Epithelial cell of proximal tubule (primary cell): Measurements from ENCODE around the gene EXOC1. TPM values are rescaled to one million over a fixed set of nuclear protein-coding genes. Genes with fewer than 3 reads are reported as not detected.
A peak's percentile ranks its signal among the peaks of the same experiment; 100 is the strongest.

Experiments
- DNase-seq: peaks from one replicate; pipeline ENCODE4 v3.0.0-alpha.2; 2011; ENCODE audit warnings: low read depth
- H3K4me3 ChIP-seq: 2 replicates; pipeline ENCODE4 v1.5.1; 2011; ENCODE audit warnings: low read depth, mild to moderate bottlenecking, low read length
- total RNA-seq: library from RNA; depleted of rRNA; stranded (reverse); fragments of >200 nt; gene quantifications from 2 replicates; pipeline ENCODE4 v1.2.3, GENCODE V29; 2015
- TF ChIP-seq, protein P1 (sequence below): conservative IDR thresholded peaks from 2 replicates; pipeline ENCODE4 v1.5.1; 2012; ENCODE audit warnings: low read depth, mild to moderate bottlenecking, low read length

EXOC1 gene
- total RNA-seq, 1 donor from 2014 or later, result 16.8 TPM

DNA sequence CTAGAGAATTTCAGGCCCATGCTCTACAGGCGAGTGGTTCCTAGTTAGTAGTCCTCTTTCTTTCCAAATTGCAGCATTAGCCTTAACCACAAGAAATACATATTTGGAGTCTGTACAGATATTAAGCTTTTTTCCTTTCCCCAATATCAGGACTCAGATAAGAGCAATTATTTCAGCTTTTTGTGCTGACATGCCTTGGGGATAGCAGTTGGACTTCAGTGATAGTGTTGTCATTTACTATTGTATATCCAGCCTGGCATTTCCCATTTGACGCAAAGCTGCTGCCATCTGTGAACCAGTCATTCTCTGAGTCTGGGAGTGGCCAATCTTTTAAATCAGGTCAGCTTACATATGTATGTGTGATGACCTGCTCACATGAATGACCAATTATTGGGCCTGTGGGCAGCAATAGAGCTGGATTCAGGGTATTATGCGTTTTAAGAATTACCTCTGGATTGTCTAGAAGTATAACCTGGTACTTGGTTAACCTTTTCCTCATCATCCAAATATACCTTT lies 88.5 kb downstream of the EXOC1 start:
- TF ChIP-seq, protein P1, sequence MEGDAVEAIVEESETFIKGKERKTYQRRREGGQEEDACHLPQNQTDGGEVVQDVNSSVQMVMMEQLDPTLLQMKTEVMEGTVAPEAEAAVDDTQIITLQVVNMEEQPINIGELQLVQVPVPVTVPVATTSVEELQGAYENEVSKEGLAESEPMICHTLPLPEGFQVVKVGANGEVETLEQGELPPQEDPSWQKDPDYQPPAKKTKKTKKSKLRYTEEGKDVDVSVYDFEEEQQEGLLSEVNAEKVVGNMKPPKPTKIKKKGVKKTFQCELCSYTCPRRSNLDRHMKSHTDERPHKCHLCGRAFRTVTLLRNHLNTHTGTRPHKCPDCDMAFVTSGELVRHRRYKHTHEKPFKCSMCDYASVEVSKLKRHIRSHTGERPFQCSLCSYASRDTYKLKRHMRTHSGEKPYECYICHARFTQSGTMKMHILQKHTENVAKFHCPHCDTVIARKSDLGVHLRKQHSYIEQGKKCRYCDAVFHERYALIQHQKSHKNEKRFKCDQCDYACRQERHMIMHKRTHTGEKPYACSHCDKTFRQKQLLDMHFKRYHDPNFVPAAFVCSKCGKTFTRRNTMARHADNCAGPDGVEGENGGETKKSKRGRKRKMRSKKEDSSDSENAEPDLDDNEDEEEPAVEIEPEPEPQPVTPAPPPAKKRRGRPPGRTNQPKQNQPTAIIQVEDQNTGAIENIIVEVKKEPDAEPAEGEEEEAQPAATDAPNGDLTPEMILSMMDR, result no peak
- no peak for DNase-seq
- no peak overlapping the region for H3K4me3 ChIP-seq

DNA sequence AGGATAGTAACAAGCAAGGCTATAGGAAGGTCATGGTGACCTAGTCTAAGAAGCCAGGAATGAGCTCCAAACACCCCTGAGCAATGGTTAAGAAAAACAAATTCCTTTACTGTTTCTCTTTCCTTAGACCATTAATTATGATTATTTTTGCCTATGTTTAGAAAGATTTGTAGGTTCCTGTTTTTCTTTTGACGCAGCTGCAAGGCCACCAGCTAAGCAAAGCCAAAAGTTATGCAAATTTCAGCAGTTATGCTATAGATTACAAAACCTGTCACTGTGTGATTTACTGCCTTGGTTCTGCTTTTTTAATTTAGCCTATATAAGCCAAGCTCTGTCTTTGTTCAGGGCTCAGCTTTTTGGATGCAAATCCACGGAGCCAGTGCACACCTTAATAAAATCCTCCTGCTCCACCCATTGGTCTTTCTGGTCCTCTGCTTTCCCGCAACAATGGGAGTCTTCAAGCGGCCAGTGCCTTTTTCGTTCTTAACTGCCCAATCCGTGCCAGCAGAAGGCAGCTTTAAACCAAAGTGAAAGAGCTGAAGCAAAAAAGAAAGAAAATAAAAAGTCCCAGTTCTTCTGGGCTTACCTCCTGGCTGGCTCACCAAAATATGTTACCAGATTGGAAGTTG lies 93.9 kb downstream of the EXOC1 start:
- TF ChIP-seq, protein P1, result no peak
- H3K4me3 ChIP-seq, result no peak overlapping the region
- DNase-seq, result no peak

DNA sequence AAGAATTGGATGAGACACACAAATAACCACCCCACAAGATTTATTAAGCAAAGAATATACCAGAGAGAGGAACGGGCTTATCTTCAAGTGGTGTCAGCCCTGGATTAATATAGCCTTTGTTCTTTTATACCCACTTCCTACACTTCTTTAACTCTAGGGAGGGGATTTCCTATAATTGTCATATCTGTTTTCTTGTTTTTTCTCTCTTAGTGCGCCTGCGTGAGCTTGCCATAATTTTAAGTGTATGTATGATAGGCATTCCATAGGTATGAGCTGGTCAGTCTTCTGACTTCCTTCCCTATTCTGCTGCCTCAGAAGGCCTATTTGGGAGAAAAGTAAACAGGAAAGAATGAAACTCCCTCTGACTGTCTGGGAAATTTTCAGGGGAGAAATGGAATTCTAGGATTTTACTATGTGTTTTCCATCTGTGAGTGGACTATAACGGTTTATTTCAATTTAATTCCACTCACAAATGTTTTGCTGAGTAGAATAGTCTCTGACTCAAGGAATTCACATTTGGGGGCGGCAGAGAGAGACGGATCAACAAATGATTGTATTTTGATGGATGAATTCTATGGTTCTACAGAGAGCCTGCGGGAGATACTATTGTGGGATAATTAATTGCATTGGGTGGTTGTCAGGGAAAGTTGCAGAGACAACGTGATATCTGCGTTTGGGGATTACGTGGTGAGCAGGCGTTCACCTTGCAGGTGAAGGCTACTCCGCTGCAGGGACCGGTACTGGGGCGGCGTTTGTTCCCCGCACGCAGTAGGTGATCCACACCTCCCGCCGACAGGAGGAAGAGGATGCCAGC lies 94.7 kb downstream of the EXOC1 start:
- H3K4me3 ChIP-seq, result peak overlapping the region; percentile 78
- peak; percentile 33 for DNase-seq
- TF ChIP-seq, protein P1, result no peak

DNA sequence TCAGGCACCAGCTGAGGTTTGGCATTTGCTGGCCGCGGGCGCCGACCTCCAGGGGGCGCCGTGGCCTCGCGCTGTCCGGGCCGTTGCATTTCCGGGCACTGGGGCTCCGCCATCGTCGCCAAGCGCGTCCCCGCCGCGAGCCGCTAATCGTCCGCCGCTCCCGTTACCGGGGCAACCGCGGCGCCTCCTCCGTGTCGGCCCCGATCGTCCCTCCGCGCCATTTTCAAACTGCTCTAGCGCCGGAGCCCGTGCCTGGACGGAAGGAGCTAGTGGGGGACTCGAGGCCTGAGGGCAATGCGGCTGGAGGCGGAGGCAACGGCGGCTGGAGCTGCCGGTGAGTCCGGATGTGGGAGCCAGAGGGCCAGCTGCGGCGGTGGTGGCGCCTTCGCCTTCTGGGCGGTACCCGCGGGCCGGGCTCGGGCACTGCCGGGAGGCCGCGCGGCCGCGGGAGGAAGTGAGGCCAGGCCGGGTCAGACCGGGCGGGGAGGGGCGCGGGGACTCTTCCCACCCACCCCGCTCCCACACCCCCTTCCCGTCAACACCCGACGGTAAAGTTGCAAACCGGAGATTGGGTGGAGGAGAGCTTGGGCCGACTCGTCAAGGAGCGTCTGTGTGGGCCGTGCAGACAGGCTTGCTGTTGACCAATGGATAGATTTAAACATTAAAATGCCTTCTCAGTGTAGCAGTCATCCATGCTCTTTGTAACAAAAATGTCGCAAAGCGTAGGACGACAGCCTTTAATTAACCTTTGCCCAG lies 95.5 kb downstream of the EXOC1 start, which contains the start of gene CEP135:
TSS of gene CEP135 (plus strand) at position 220 of the 756 bp plus-strand sequence. CDS start 3,186 bp downstream, outside the sequence.
- TF ChIP-seq, protein P1, result peak; percentile 86
- H3K4me3 ChIP-seq, result peak within 1 kb of the TSS; percentile 78
- DNase-seq, result peak; percentile 50

DNA sequence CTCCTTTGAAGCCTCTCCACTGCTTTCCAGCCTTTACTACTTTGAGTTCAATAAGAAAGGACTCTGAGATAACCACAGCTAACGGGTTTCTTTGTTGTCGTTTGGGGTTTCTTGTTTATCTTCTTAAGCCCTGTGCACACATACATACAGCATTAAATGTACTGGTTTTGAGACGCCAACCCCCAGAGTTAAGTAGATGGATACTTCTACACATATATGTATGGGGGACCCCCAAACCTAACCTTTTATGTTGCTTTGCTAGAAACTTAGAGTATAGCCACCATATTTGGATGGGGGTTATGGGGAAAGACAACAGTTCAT lies 96.0 kb downstream of the EXOC1 start:
- TF ChIP-seq, protein P1, result no peak
- no peak for DNase-seq
- peak overlapping the region; percentile 78 for H3K4me3 ChIP-seq

DNA sequence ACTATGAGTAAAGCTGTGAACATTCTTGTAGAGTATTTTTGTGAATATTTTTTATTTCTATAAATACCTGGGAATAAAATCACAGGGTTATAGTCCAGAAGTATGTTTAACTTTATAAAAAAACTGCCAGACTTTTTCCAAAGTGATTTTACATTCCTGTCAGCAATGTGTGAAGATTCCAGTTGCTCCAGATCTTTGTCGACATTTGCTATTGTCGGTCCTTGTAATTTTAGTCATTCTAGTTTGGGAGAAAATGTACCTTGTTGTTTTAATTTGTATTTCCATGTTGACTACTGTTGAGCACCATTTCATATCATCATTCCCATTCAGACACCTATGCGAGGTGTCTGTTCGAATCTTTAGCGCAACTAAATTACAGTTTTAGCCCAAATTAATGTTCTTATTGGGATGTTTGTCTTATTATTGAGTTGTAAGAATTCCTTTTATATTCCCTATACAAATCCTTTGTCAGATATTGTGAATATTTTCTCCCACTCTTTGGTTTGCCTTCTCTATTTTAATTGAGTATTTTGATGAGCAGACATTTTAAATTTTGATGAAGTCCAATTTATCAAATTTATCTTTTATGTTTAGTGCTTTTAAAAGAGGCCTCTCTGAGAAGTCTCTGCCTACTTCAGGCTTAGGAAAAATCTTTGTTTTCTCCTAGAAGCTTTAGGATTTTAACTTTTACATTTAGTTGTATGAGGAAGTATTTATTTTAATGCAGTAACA lies 97.9 kb downstream of the EXOC1 start:
- TF ChIP-seq, protein P1, result no peak
- no peak overlapping the region for H3K4me3 ChIP-seq
- DNase-seq, result no peak
